ENCODE measurements around the gene CHMP2A. TPM values are rescaled to one million over a fixed set of nuclear protein-coding genes. Genes with fewer than 3 reads are reported as not detected.

Gene CHMP2A
- total RNA-seq, 1 donor from 2014 or later = 124 TPM

DNA sequence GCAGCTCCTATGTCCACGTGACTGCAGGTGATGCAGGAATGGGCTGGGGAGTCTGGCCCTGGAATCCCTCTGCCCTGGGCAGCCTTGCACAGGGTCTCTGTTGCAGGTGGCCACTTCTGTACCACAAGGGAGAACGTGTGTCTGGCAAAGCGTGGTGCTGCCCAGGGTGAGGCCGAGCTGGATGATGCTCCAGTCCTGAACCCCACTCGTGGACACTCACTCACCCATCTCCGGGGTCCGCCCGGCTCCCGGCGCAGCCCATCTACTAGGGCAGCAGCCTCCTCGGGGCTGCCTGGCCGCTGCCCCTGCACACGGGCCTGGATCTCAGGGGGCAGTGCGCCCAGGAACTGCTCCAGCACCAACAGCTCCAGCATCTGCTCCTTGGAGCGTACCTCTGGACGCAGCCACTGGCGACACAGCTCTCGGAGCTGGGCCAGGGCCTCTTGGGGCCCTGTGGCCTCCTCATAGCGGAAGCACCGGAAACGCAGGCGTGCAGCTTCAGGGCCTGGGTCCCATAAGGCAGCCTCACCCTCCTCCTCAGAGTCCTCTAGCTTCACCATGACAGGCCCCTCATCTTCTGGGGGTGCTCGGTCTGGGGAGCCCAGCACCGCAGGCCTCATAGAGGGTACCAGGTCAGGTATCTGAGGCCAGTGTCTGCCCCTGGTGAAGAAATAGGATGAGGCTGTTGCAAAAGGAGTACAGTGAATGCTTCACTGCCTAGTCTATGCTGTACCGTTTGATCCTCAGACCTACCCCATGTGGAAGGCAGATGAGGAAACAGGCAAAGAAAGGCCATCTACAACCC lies 16.1 kb upstream of the CHMP2A start:
- intact Hi-C loops (cut with micrococcal nuclease) = no loop called here

DNA sequence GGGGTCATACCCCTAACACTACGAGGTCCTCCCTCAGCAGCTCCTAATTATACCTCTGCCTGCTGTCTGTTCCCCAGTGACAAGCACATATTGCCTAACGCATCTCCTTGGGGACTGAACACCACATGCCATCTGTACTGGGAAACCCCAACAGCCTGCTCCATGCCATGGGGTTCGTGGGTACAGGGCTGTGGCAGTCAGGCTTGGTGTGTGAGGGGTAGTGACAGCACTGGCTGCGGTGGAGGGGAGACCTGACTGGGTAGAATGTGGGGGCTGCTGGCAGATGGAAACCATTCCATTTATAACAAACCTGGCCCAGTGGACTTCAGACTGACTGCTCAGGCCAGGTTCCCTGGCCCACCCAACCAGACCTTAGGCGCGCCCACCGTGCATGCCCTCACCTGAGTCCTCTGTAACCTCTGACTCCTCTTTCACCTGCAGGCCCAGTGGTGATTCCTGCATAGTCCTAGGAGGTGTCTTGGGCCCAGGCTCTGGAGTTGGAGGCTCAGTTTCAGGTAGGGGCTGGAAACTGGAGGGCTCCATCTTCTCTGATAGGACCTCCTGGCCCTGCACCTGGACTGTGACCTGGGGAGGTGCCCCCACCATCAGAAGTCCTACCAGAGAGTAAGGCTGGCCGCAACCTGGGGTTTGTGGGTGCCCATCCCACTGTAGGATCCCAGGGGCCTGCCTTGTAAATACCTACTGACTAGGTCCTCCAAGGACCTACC lies 15.2 kb upstream of the CHMP2A start:
- intact Hi-C loops (cut with micrococcal nuclease) = no loop called here

DNA sequence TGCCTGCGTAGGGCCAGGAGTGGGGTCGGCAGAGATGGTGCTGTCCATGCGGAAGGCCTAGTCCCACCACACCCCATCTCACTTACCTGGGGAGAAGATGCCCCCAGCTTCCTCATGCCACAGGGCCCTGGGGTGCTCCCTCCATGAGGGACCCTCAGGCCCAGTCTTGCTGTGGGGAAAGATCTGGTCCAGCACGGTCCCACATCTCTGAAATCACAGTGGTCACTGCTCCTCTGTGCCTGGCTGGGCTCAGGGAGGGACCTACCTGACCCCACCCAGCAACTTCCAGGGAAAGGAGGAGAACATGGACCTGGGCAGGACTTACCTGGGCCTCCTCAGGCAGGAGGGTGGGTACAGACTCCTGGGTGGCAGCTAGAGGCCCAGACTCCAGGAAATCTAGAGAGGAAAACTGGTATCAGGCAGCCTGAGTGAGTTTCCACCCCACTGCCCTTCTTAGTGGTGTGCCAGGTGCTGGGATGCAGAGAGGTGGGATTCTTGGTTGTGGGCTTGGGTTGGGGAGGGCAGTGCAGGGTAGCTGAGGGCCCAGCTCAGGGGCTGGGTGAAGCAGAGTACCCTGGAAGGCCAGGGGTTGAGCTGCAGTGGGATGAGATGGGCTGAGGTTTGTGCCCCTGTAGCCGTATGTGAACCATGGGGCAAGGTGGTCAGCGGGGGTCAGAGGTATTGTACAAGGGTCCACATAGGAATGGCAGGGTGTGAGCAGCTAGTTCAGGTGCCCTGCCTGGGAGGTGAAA lies 14.5 kb upstream of the CHMP2A start:
- intact Hi-C loops (cut with micrococcal nuclease) = no loop called here

DNA sequence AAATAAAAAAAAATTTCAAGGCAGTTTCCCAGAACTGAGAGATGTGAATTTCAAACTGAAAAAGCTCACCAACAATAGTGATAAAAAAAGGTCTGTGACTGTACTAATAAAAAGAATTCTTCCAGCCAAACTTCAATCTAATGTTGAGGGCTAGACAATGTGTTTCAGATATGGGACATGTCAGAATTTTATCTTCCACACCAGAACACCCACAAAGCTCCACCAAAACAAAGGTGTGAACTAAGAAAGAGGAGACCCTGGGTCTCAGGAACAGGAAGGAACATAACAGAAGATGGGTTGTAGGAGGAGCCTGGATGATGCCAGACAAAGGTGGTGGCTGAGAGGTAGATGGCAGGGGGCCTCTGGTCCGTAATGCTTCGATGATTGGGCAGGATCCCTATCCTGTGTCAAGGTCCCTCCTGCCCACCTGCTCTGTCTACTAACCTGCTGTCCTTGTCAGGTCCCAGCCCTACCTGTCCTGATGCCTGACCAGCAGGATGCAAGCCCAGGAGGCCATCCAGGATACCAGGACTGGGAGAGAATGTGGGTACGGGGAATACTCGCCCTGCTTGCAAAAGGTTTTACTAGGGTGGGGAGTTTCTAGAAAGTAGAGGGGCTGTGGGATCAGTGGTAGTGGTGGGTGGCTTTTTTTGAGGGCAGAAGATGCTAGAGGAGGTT lies 13.7 kb upstream of the CHMP2A start:
- intact Hi-C loops (cut with micrococcal nuclease) = no loop called here

DNA sequence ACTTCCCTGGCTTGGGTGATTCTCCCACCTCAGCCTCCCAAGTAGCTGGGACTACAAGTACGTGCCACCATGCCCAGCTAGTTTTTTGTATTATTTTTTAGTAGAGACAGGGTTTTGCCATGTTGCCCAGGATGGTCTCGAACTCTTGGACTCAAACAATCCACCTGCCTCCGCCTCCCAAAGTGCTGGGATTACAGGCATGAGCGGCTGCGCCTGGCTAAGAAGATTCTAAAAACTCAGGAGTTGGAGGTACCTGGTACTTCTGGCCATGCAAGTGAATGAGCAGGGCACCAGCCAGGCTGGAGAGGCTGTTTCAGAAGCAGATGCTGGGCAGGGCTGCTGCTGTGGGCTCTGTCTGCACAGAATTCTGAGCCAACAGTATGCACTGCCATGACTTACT lies 12.1 kb upstream of the CHMP2A start:
- intact Hi-C loops (cut with micrococcal nuclease) = no loop called here

DNA sequence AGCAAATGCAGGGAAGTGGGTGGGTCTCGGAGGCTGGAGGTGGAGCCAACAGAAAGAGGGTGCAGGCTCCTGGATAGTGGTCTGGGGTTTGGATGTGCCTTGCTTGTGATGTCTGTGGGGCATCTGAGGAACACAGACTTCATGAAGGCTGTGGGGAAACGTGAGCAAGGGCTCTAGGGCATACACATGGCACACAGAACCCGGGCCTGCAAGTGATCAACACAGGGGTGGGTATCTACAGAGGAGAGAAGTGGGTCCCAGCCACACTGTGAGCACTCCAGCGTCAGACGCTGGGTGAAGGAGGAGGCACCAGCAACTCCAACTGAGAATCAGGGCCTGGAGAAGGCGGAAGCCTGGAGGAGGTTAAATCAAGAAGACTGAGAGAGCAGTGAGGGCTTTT lies 8.9 kb upstream of the CHMP2A start:
- intact Hi-C loops (cut with micrococcal nuclease) = no loop called here

DNA sequence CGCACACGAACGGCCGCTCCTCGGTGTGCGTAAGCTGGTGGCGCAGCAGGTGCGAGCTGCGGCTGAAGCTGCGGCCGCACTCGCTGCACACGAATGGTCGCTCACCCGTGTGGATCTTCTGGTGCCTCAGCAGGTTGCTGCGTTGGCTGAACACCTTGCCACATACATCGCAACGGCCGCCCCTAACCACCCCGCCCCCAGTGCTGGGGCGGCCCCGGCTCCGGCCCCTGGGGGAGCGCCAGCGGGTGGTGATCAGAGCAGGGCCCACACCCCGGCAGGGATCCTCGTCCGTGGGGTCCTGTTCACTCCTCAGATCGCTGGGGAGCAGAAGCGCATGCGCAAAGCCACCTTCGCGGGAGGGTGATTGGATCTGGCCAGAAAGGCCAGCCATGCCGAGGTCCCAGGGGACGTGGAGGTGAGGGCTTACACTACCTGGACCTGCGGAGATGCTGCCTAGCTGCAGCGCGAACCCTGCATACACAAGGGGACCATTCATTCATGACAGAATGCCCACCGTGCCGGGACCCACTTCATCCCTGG lies 8.2 kb upstream of the CHMP2A start:
- intact Hi-C loops (cut with micrococcal nuclease) = no loop called here

DNA sequence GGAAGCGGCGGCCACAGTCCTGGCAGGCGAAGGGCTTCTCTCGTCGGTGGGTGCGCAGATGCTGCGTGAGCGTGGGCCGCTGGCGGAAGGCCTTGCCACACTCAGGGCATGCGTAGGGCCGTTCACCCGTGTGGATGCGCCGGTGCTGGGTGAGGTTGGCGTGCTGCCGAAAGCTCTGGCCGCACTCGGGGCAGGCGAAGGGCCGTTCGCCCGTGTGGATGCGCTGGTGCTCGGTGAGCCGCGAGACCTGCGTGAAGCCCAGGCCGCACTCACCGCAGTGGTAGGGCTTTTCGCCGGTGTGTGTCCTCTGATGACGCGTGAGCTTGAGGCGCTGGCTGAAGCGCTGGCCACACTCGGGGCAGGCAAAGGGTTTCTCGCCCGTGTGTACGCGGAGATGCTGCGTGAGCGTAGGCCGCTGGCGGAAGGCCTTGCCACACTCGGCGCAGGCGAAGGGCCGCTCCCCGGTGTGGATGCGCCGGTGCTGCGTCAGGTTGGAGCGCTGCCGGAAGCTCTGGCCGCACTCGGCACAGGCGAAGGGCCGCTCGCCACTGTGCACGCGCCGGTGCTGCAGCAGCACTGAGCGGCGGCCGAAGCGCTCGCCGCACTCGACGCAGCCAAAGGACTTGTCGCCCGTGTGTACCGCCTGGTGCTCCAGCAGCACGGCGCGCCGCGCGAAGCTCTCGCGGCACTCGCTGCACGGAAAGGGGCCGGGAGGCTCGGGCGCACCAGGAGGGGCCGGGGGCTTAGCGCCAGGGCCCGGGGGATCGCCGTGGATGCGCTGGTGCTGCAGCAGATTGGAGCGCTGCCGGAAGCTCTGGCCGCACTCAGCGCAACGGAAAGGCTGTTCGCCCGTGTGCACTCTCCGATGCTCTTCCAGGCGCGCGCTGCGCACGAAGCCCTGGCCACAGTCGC lies 7.5 kb upstream of the CHMP2A start:
- intact Hi-C loops (cut with micrococcal nuclease) = no loop called here

DNA sequence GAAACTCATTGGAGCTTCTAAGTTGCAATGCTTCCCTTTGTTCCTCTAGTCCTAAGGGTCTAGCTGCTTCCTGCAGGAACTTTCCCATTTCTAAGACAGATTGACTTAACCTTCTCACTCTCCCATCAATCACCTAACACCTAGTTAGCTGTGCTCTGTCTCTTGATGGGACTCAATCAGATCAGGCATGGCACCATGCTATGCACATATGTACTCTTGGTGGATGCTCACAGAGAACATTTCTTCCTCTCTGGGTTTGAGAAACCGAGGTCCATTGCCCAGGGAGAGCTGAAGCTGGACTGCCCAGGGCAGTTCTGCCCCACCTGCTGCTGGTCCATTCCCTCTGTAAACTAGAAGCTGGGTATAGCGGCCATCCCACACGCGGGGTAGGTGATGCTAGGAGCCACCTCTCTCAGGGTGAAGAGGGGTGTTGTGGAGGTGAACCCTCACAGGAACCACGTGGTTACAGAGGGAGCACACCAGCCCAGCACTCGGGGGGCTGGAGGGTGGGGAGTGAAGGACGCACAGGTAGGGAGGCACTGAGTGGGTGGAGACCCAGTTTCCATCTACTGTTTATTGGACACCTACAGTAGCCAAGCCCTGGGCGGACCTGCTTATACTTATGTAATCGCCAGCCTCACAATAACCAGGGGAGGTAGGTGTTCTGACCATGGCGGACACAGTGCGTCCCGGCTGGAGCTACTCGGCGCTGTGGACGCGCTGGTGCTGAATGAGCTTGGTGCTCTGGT lies 6.6 kb upstream of the CHMP2A start:
- intact Hi-C loops (cut with micrococcal nuclease) = no loop called here

DNA sequence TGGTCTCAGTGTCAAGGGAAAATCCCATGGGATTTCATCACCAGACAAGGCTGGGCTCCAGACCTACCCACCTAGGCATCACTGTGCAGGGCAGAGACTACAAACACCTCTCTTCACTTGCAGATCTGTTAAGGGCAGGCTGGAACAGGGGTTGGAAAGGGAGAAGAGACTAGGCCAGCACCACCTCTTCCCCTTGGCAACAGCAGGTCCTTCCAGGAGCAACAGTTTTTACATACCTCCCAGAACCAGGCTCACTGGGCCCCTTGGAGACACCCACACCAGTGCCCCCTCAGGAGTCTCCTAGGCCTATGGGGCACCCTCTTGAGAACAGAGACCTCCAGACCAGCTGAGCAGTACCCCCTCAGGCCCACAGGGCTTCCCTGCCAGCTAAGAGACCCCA lies 6.0 kb upstream of the CHMP2A start:
- intact Hi-C loops (cut with micrococcal nuclease) = no loop called here

DNA sequence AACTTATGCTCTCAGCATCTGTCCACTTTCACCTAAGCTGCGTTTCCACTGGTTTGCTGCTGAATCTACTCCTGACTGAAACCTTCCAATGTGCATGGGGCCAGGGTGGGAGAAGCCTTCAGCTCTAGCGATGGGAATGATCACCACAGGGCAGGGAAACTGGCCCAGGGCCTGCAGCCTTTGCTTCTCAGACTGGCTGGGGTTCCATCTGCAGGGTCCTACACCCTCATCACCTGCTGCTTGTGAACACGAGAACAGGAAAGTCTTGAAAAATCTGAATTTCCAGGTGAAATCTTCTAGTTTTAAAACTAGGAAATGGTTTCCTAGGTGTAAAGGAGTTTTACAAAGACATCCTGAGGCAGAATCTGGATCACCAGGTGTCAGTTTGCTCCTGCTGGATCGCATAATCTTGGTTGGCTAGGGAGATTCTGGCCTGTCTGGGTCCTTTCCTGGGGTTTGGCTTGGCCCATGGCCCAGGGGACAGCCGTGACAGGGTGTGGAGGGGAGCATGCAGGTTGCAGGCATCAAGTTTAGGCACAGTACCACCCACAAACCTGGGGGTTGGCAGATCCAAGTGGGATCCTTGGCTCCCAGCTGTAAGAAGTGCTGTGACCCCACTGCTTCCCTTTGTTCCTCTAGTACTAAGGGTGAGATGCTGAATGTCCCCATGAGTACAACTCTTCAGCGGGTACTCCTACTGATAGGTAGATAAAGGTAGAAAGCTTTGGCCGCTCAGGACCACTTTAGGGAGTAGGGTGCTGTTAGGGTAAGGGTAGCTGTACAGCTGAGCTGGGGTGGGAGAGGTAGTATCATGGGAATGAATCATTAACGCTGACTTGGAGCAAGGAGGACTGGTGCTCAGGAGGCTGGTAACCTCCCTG lies 5.3 kb upstream of the CHMP2A start:
- intact Hi-C loops (cut with micrococcal nuclease) = no loop called here

DNA sequence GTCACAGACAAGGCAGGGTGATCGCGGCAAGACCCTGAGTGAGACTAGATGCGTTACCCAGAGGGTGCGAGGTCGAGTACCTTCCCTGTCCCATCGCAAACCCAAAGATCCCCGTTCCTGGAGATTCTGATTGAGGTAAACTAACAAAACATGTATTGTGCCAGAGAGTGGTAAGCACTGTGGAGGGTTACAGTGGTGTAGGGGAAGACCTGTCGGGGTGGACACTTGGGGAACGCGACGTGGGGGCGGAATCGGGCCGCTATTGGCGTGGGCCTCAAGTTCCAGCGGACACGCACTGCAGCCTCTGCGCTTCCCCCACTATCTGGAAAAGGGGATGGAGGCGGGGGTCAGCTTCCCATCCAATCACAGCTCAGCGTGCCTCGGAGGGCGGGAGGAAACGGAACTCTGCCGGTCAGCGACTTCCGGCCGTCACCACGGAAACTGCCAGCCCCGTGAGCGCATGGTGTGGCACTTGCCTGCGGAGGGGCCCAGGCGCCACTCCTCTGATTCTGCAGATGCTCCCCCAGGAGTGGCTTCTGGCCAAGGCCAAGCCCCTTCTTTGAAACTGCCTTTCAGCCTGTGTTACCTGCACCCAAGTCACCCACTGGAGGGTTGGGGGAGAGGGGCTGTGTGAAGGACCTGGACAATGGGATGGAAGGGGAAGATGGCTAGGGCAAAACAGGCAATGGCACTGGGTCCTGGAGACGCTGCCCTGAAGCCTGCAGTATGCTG lies 4.5 kb upstream of the CHMP2A start:
- intact Hi-C loops (cut with micrococcal nuclease) = loop anchor here (1.0 kb wide), 3 partner anchors 14 to 40 kb away; partner anchors contain the start of genes MZF1, TRIM28 and ZBTB45

DNA sequence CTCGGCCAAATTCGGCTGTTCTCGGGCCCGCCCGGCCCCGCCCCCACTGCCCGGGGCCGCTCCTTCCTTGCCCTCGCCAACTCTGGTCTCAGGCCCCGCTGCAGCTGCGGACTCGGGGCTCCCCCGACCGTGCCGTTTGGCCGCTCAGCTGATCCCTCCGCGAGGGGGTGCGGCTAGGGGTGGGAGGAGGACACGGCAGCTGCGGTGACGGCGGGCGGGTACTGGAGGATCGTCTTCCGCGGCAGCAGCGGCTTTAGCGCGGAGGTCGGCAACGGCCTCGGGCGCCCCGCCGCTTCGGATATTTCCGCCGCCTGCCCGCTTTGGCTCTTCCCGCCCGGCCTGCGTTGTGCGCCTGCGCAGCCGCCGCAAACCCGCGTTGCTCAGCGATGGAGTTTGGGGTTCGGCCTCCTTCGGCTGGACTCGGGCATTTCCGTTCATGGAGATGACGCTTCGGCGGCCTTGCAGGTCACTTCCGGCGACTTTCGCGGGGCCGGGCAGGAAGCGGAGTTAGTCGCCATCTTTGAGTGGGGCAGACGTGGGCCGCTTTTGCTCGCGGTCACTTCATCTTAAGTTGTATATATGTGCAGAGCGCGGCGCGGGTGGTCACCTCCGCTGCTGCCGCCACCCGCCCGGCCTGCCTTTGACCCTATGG lies 3.8 kb upstream of the CHMP2A start:
- intact Hi-C loops (cut with micrococcal nuclease) = loop anchor here (1.0 kb wide), 3 partner anchors 14 to 39 kb away; partner anchors contain the start of genes MZF1, TRIM28 and ZBTB45

DNA sequence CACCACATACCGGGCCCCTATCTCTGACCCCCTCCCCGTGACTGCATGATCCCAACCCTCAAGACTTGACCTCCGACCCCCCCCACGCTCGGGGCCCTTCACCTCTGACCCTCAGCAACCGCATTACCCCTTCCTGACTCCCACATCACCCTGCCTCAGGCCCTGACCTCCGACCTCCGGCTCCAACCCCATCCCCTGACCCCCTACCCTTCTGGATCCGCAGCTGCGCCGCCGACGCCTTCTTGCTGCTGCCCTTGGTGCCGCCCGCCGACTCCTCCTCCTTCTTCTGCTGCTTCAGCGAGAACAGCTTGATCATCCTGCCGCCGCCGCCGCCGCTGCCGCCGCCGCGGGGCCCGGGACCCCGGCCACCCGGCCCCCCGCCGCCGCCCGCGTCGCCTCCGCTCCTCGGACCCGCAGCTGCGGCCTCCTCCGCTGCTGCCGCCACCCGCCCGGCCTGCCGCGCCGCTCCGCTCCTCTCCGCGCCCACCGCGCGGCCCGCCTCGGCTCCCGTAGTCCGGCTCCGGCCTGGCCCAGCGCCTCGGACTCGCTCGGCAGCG lies 3.2 kb upstream of the CHMP2A start, which contains the start of gene UBE2M:
Gene UBE2M (minus strand): TSS at position 546 of the 557 bp plus-strand sequence. CDS start 230 bp downstream, at position 316.
- intact Hi-C loops (cut with micrococcal nuclease) = no loop called here

DNA sequence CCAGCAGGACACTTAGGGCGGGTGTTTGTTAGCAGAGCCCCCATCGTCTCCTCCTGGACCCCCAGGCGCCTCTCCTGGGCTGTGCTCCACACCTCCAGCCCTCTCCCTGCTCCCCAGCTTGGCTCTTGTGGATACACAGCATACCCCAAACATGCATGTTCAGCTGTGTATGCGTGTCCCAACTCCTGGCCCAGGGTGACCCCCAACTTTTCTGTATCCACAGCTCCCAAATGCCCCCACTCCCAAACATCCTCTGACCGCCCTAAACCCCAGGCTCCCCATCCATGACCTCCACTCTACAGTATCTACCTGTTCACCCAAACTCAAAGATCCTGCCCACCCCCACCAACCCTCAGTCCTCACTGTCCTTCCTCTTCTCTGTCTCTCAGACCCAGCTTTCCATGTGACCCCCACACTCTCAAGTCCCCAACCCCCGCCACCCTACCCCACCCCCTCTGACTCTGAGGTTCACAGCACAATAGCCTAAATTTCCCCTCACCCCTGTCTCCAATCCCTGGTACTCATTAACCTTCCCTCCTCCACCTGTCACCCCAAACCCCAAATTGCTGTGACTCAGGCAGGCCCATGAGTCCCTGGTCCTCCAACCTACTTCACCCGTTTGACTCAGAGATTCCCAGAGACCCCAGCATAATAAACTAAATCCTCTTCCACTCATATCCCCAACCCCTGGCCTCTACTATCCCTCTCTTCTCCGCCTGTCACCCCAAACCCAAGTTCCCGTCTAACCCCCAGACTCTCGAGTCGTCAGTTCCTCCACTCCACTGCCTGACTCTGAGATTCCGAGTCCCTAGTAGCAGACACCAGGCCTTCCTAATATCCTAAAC lies 2.5 kb upstream of the CHMP2A start:
- intact Hi-C loops (cut with micrococcal nuclease) = no loop called here
